Activated T-cell treated with anti-CD3 and anti-CD28 coated beads for 4 hours (primary cell): Measurements from ENCODE around the gene CRYBB1.
A peak's percentile ranks its signal among the peaks of the same experiment; 100 is the strongest.

ENCODE experiments used
- DNase-seq: peaks from one replicate; pipeline ENCODE4 v3.0.0-alpha.2; 2020

CRYBB1 gene

DNA sequence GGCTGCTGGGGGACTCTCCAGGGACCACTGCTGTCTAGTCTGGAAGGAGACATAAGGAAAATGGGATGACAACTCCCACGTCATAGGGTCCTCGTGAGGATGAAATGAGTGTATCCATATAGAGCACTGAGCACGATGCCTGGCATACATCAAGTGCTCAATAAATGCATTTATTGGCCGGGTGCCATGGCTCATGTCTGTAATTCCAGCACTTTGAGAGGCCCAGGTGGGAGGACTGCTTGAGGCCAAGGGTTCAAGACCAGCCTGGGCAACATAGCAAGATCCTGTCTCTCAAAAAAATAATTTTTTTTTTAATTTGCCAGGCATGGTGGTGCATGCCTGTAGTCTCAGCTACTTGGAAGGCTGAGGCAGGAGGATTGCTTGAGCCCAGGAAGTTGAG is 15.7 kb downstream of the CRYBB1 start:
- no peak for DNase-seq

DNA sequence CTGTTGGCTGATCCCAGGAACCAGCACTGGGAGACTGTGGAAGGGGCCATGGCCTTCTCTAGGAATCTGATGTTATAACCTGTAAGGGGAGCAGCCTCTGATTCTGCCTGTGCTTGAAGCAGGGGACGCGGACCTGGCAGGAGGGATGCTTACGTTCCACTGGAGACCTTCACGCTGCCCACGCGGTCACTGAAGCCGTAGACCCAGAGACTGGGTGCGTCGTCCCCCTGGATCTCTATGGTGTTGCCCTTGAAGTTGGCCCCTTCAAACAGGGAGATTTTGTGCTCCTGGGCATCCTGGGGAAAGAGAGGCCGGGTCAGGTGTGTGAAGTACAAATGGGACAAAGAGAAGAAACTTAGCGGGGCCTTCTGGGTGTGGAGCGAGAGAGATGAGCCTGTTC is 16.1 kb downstream of the CRYBB1 start:
- no peak for DNase-seq

DNA sequence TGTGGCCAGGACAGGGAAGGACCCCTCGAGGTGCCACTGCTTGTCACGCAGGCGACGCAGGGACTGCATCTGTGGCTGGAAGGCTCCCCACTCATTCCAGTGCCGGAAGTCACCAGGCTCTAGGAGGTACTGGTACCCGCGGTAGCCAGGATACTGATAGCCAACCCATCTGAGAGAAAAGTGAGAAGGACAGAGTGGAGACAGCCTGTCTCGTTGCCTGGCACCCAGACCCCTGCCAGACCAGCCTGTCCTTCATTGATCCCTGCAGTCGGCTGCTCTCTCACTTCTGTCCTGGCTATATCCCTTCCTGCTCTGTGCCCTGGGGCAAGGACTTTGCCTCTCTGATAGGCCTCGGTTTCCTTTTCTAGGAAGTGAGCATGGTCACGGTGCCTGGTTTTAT is 18.3 kb downstream of the CRYBB1 start:
- no peak for DNase-seq

DNA sequence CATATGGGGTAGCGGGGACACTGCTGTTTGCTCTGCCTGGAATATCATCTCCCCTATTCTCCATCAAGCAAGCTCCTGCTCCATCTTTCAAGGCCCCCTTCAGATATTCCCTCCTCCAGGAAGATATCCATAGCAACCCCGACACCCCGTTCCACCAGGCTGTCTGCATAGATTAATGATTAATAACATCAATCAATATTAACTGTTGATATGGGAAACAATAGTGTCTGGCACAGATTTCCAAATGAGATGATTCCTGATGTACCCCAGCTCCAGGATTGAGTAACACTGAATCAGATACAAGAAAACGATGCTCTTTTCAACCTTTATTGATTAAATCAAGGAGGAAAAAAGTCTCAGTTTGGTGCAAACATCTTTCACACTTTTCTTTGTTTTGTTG is 20.3 kb downstream of the CRYBB1 start:
- DNase-seq = no peak

DNA sequence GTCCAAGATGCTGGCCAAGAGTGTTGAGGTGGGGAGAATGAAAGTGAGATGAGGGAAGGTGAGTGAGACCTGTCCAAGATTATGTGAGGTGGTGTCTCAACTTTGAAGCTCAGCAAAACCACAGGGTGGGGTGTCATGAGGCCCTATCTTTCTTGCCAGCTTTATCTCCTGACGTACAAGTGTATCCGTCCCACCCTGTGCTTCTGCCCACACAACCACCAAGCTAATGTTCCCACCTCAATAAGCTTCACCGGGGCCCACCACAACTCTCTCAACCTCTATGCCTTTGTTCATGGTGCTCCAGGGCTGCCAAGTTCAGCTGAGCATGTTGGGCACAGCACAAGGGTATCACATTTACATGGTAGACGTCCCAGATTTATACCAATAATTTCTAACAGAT is 20.8 kb downstream of the CRYBB1 start:
- DNase-seq = no peak

DNA sequence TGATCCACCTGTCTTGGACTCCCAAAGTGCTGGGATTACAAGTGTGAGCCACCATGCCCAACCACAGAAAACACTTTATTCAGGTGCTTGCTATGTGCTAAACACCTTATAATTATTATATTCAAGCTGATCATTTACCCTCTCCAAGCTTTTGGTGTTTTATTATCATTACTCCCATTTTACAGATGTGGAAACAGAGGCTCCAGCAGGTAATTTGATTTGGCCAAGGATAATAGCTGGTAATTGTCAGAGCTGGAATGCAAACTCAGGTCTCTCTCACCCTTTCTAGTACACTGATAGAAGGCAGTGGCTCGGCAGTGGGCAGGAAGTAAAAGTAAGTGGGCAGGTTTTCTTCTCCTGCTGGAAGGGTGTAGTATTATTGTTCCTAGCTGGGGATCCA is 24.1 kb downstream of the CRYBB1 start:
- DNase-seq = no peak

DNA sequence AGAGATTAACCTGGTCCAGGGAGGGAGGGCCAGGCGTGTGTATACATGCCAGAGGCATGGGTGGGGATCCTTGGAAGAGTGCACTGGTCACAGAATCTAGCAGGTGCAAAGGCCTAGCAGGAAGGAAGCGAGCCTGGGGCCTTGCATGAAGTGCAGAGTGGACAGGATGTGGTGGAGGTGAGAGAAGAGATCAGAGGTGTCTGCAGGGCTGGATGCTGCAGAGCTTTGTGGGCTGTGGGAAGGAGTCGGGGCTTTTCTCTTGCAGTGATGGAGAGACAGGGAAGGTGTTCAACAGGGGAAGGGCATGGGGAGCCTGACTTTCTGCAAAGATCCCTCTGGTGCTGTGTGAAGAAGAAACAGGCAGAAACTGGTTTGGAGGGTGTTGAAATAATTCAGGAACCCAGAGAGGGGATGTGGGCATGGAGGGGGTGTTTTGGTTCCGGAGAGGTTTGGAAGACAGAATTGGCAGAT is 25.4 kb downstream of the CRYBB1 start:
- no peak for DNase-seq

DNA sequence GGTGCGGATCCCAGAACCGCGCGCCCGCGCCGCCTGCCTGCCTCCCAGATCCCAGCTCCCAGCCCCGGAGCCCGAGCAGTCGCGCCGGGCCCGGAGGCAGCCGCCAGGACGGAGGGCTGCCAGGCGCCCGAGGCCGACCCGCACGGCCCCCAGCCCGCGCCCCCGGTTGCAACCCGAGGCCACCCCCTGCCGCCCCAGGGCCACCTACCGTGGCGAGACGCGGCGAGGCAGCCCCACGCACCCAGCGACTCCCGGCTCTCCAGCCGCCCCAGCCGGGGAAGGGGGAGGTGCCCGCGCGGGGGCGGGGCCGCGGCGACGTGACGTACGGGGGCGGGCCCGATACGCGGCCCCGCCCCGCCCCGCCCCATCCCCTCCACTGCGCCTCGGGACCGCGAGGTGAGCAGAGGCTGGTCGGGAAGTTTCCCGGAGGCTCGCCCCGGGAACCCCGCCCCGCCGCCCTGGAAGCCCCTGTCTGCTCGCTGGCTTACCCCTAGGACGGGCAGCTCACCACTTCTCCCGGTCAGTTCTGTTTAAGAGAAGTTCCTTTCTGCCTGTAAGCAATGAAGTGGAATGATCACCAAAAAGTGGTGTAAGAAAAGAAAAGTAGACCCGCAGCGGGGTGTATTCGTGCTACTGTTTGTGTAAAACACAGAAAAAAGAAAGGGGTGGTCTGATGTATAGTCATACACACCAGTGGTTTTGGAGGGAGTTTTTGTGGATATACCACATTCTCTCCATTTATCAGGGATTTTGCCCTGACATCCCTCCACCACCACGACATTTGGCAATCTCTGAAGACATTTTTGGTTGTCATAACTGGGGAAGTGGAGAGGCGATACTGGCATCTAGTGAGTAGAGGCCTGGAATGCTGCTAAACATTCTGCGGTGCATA is 27.7 kb downstream of the CRYBB1 start, which contains the start of gene TPST2:
Gene TPST2, minus strand, starts transcription at position 288 of the 892 bp plus-strand sequence. CDS start 48,502 bp downstream, outside the sequence.
- DNase-seq = peak; percentile 74

DNA sequence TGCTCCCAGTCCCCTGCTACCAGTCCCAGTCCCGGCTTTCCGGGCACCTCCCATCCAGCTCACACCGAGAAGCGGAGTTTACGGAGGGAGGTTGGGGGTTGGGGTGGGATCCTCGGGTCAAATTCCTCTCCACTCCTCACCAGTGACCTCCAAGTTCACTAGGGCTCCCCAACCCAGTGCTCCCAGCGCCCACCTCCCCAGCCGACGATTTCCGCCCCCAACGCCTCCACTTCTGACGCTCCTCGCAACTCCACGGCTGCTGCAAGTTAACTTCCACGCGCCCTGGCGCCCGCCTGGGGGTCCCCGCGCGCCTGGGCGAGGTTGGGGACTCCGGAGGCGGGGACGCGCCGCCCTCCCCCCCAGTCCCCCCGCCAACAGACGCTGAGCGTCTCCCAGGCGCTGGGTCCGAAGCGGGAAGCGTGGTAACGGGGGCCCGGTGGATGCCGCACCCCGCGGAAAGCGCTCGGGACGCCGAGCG is 28.4 kb downstream of the CRYBB1 start:
- peak; percentile 36 for DNase-seq

DNA sequence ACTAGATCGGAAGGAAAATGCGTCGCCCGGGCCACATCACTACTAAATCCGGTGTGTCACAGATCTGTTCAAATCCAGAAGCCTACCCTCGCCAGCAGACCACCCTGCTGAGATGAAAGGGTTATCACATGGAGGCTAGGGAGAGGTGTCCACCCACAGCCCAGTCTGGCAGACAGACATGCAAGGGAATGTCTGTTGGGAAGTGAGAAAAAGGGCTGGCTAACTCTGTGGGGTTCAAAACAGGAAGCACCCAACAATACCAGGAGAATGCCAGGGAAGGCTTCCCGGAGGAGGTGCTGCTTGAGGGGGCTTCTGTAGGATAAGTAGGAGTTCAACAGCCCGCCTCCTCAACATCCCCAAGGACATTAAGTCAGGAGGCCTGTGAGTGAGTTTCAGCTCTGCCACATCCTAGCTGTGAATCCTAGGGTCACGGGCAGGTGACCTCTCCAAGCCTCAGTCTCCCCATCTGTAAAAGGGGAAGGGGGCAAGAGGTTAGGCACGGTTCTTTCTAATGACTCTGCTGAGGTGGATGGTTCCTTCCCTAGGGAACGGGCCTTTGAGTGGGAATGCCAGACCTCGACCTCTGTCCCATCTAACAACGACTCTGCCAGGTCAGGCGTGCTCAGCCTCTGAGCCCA is 29.0 kb downstream of the CRYBB1 start:
- DNase-seq = no peak

DNA sequence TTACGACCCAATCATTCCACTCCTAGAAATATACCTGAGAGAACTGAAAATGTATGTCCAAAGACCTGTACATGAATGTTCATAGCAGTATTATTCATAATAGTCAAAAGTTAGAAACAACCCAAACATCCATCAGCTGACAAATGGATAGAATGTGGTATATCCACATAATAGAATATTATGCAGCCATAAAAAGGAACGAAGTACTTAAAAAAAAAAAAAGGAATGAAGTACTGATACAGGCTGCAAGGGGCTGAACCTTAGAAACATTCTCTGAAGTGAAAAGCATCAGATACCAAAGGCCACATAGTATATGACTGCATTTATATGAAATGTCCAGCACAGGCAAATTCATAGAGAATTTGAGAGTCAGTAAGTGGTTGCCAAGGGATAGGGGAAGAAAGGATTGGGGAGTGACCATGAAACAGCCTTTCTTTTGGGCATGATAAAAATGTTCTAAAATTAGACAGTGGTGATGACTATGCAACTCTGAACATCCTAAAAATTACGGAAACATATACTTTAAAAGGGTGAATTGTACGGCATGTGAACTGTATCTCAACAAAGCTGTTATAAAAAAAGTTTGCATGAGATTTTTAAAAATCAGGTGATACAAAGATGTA is 29.7 kb downstream of the CRYBB1 start:
- no peak for DNase-seq

DNA sequence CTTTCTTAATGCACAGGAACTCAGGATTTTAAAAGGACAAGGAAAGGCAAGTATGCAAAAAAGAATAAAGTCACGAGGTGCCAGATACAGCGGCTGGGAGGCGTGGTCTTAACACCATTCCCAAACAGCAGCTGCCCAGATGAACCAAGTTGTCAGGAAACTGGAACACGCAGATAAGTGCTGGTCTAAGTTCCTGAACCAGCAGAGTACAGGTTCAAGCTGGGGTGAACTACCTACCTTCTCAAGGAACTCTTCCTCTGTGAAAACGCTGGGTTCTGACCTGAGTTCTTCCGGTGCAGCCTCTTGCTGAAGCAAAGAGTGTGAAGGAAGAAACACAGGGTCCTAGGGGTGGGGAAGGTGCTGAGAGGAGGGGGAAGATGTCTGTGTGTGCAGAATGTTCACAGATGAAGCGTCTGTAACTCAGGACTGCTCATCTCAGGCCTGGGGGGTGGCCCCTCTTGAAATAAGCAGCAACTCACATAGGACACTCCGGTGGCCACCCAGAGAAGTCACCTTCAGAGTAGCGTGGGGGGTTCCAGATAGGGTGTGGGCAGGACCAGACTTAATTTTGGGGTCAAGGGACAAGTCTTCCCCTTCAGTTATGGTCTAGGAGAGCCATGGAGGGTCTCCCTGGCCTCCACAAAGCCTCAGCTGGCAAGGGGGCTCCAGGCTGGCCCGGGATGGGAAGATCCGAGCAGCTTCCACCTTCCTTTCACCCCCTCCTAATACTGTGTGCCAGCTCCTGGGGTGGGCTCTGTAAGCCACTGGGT is 31.1 kb downstream of the CRYBB1 start:
- DNase-seq = no peak

DNA sequence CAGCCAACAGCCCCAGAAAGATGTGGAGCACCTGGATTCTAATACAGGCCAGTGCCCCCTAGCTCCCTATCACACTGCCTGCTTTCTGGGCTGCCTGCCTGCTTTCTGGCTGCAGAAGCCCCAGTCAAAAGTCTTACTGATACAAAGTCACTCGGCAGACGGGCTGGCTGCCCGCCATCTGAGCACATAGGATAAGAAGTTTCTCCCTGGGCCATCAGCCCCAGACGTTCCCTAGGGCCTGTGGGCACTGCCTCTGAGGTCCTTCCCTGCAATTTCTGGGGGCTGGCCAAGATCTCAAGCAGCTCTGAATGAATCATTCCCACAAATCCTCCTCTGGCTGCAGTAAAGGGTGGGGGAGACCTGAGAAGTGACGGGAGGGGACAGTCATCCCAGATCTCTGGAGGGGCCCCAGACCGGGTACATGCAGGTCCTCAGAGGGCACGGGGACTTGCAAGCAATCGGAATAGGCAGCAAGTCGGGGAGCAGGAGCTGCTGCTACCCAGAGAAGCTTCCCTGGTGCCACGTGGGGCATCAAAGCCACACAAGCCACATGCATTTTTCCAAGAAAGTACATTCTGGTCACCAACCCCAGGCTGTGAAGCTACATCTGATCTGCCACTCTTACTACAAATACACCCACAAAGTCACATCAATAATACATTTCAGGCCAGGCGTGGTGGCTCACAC is 32.6 kb downstream of the CRYBB1 start:
- no peak for DNase-seq

DNA sequence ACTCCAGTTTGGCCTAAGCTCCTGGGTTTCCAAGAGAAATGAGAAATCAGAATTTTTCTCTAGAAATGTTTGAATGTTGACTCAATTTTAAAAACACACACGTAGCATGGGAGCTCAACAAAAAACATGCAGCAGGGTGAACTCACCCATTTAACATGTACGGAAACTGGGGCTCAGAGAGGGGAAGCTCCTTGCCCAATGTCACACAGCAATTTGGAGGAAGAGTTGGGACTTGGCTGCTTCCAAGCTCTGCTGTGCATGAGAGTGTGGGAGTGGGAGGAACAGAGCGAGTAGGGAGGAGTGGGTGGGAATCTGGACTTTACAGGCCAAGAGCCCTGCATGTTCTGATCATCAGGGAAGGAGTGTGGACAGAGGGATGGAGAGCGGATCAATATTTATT is 33.8 kb downstream of the CRYBB1 start:
- DNase-seq = no peak

DNA sequence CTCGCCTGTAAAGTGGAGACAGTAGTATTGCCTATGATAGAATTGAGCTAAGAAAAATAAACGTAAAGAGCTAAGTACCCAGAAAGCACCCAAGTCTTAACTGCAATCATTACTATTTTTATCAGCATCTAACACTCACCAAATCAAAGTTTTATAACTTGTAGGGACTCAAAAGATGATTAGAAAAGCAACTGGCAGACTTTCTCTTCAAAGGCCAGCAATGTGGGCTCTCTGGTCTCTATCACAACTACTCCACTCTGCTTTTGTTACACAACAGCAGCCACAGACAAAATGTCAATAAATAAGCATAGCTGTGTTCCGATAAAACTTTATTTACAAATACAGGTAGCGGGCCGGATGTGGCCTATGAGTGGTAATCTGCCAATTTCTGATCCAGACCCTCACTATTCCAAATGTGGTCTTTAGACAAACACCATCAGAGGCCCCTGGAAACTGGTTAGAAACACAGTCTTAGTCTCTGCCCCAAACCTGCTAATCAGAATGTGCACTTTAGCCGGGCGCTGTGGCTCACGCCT is 36.1 kb downstream of the CRYBB1 start:
- no peak for DNase-seq

DNA sequence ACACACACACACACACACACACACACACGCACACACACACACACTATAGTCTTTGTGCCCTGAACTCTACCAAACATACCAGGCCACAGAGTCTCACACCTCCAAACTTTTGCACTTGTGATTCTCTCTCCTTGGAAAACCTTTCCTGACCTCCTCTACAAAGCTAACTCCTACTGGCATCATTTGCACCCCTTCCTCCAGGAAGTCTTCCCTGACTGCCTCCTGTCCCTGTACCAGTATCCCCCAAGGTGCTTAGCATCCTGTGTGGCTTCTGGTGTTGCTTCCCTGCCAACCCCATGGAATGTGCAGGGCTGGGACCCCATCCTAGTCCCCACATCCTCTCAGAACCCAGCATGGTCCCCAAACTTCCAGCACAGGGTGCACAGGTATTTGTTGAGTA is 36.8 kb downstream of the CRYBB1 start:
- no peak for DNase-seq

DNA sequence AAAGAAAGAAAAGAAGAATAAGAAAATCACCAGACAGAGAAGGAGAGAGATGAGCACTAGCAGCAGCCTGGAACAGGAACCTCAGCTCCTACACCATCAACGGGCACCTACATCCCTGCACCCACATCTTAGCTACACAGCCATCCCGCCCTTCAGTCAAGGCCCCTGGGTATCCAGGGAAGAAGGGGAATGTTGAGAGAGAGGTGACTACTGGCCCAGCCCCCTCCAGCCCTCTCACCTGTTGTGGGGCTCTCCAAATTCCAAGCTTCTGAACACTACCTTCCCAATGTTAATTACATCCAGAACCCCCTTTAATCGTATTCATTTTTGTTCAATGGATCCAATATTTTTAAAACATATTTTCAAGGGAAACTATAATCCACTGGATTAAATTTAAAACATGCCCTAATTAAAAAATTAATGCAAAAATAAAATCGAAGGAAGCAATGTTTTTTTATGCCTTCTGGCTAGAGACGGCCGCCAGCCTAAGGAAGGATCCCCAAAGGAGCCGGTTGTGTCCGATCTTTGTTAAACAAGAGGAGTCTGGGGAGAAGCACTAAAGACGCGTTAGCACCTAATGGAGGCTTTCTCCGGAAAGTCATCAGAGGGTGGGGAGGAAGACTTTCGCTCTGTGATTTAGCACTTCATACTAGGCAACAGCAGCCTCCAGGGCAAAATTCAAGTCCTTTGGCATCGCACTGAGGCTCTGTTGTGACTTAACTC is 37.4 kb downstream of the CRYBB1 start:
- DNase-seq = no peak

DNA sequence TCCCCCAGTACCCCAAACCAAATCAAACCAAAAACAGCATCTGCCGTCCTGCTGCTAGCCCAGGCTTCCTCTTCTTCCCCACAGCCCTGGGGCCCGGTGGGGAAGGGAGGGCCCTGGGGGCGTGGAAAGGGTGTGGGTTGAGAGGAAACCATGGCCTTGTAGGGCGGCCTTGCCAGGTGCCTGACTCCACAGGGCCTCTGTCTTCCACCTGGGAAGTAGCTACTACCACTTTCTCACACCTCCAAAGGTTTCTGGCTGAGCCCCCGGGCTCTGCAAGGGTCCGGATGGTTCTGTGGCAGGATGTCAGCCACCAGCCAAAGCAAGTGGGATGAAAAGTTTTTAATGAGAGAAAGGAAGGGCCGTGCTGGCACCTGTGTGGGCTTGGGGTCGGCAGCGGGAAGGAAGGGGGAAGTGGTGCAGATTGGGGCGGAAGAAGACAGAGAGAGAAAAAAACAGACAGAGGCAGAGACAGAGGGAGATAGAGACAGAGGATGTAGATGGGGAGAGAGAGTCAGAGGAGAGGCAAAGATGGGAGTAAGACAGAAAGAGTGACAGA is 38.4 kb downstream of the CRYBB1 start:
- peak; percentile 31 for DNase-seq

DNA sequence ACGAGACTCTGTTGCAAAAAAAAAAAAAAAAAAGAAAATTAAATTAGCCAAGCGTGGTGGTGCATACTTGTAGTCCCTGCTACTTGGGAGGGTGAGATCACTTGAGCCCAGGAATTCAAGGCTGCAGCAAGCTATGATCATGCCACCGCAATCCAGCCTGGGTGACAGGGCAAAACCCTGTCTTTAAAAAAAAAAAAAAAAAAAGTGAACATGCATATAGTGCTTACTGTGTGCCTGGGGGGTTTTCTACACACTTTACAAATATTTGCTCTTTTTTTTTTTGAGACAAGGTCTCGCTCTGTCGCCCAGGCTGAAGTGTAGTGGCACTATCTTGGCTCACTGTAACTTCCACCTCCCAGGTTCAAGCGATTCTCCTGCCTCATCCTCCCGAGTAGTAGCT is 40.7 kb downstream of the CRYBB1 start:
- DNase-seq = no peak

DNA sequence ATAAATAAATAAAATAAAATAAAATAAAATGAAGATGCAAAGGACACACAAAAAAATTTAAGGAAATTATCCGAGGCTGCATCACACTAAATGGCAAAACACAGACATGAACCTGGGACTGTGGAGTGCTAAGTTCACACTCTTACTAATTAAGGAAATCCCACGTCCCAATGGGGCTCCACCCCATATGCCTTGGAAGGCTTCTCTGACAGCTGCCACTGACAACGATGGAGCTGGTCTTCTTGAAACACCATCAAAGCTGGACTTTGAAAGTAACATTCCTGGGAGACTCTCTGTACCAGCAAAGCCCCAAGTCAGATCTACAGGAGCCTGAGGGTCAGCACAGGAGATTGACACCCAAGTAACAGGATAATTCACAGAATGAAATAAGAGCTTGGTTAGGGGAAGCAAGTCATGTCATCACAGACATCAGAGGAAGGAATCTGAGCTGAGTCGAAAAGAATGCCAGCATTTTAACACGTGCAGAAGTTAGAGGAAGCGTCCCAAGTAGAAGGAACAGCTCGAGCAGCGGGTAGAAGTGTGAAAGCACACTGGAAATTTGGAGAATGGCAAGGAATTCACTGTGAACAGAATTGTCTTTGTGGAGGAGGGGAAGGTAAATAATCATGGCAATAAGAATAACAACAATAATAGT is 41.7 kb downstream of the CRYBB1 start:
- DNase-seq = no peak
